GM12891 (cell line): ENCODE data around the gene RFNG.

Experiments
- PAX5 ChIP-seq: IDR thresholded peaks from 2 replicates; pipeline ENCODE4 v1.6.1; 2011; ENCODE audit warnings: low read length, moderate library complexity, mild to moderate bottlenecking; ENCODE audit not compliant: insufficient read depth, severe bottlenecking
- POLR2A ChIP-seq: IDR thresholded peaks from 2 replicates; pipeline ENCODE4 v1.6.1; 2011; ENCODE audit warnings: low read depth, low read length, control low read depth
- POLR2AphosphoS5 ChIP-seq: IDR thresholded peaks from 2 replicates; pipeline ENCODE4 v1.6.1; 2011; ENCODE audit warnings: low read depth, low read length, control low read depth
- POU2F2 ChIP-seq: IDR thresholded peaks from 2 replicates; pipeline ENCODE4 v1.6.1; 2011; ENCODE audit warnings: low read depth, mild to moderate bottlenecking, control low read depth, low read length, moderate library complexity
- SPI1 ChIP-seq: IDR thresholded peaks from 2 replicates; pipeline ENCODE4 v1.6.1; 2011; ENCODE audit warnings: low read depth, low read length, control low read depth
- TAF1 ChIP-seq: IDR thresholded peaks from 2 replicates; pipeline ENCODE4 v1.6.1; 2011; ENCODE audit warnings: low read depth, low read length, control low read depth

DNA sequence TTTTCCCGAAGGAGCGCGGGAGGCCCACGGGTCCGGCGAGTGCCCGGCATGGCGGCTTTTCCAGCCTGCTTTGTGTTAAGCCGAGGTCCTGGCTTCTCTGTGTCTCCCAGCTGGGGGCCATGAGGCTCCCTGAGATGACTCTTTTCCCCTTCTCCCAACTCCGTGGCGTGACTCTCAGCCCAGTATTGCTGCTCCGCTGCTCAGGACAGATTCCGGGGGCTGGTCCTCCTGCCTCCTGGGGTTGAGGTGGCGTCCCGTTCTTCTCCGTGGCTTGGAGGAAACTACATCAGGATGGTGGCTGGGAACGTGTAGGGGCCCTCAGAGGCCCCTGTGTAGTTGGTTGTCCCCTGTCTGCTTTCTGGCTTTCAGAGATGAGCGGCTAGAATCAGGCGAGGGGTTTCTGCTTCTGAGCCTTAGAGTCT lies 1.0 kb upstream of the RFNG start:
- TF ChIP-seq POLR2A: no peak
- no peak for TF ChIP-seq TAF1
- TF ChIP-seq SPI1: no peak
- TF ChIP-seq POLR2AphosphoS5: no peak
- no peak for TF ChIP-seq PAX5
- no peak for TF ChIP-seq POU2F2
